MV-4-11 (cell line): Measurements from ENCODE around the gene DDI1.

ENCODE experiments used
- DNase-seq: peaks from one replicate; lab custom pipeline; 2025; lab: John Stamatoyannopoulos, UW

DDI1 gene

GRCh38 chr11:104078245-104078644, 41.8 kb downstream of the DDI1 start:
- DNase-seq, result peak; percentile 64

- DNase-seq, result no peak
Measured at GRCh38 chr11:104078995-104079394, 42.6 kb downstream of the DDI1 start.

- no peak for DNase-seq
Measured at GRCh38 chr11:104086621-104087020, 50.2 kb downstream of the DDI1 start.
